Astrocyte of the spinal cord (primary cell): ENCODE results near the gene G0S2.
A peak's percentile ranks its signal among the peaks of the same experiment; 100 is the strongest.

Experiments
- DNase-seq: peaks from one replicate; pipeline ENCODE4 v3.0.0; 2011; ENCODE audit warnings: low read depth, low spot score
- H3K4me3 ChIP-seq: 2 replicates; pipeline ENCODE4 v1.5.1; 2011; ENCODE audit warnings: low read depth, mild to moderate bottlenecking, low read length, moderate library complexity
- CTCF ChIP-seq: IDR thresholded peaks from 2 replicates; pipeline ENCODE4 v1.5.1; 2012; ENCODE audit warnings: low read depth, mild to moderate bottlenecking, low read length, inconsistent platforms
- in situ Hi-C: cut with HindIII; loops from 2 replicates; pipeline ENCODE4 v1.10.0; 2017; ENCODE audit warnings: low sequenced_read_pairs

Gene G0S2

GRCh38 chr1:209655411-209656231 is 19.6 kb upstream of the G0S2 start:
- no peak overlapping the region for H3K4me3 ChIP-seq
- in situ Hi-C loops: no loop called here
- no peak for DNase-seq
- TF ChIP-seq CTCF: no peak

- peak; percentile 54 for DNase-seq
- no peak for TF ChIP-seq CTCF
- in situ Hi-C loops: no loop called here
- H3K4me3 ChIP-seq: no peak overlapping the region
Measured at GRCh38 chr1:209657140-209657879, 17.9 kb upstream of the G0S2 start.

GRCh38 chr1:209657918-209658317 is 17.3 kb upstream of the G0S2 start:
- DNase-seq: no peak
- in situ Hi-C loops: no loop called here
- no peak overlapping the region for H3K4me3 ChIP-seq
- no peak for TF ChIP-seq CTCF

GRCh38 chr1:209659909-209660308 is 15.3 kb upstream of the G0S2 start:
- no peak for DNase-seq
- H3K4me3 ChIP-seq: no peak overlapping the region
- in situ Hi-C loops: no loop called here
- TF ChIP-seq CTCF: no peak

- in situ Hi-C loops: no loop called here
- peak; percentile 15 for DNase-seq
- no peak overlapping the region for H3K4me3 ChIP-seq
- no peak for TF ChIP-seq CTCF
Measured at GRCh38 chr1:209661071-209661470, 14.1 kb upstream of the G0S2 start.

- H3K4me3 ChIP-seq: no peak overlapping the region
- no peak for TF ChIP-seq CTCF
- no peak for DNase-seq
- in situ Hi-C loops: no loop called here
Measured at GRCh38 chr1:209662879-209663327, 12.3 kb upstream of the G0S2 start.
